H1 (cell line): ENCODE measurements around the gene MAGI2. TPM values are rescaled to one million over a fixed set of nuclear protein-coding genes. Genes with fewer than 3 reads are reported as not detected.

Source experiments
- CTCF ChIA-PET: fragments of 300-600 bp; sonication (Branson Sonifier 250); formaldehyde crosslinking; loops from one replicate; lab custom pipeline; 2021; ENCODE audit not compliant: partially characterized antibody; lab: Charles Lee
- POLR2A ChIA-PET: fragments of 300-600 bp; sonication (Branson Sonifier 250); formaldehyde crosslinking; loops from one replicate; lab custom pipeline; 2021; ENCODE audit warnings: inconsistent platforms; ENCODE audit not compliant: partially characterized antibody; lab: Charles Lee
- DNase-seq, 2 experiments: peaks; one replicate each; pipeline versions ENCODE4 v3.0.0 to v3.0.0-alpha.2; 2010 to 2022; ENCODE audit warnings: low spot score in 2 of 2, low read depth in 1 of 2, mixed read lengths in 1 of 2
- FAIRE-seq: peaks from 2 replicates; lab custom pipeline; 2011; peaks lifted over from hg19 to GRCh38; lab: Jason Lieb, UNC
- H2AFZ ChIP-seq: 2 replicates; pipeline ENCODE4 v1.8.1; 2012; ENCODE audit warnings: low read length, inconsistent platforms
- H2AK5ac ChIP-seq: 2 replicates; pipeline ENCODE4 v1.6.1; 2013; ENCODE audit warnings: low read depth, low read length
- H2BK120ac ChIP-seq: replicated peaks from 2 replicates; pipeline ENCODE3; 2013; ENCODE audit warnings: low read depth, low read length, inconsistent platforms
- H2BK12ac ChIP-seq: 2 replicates; pipeline ENCODE4 v1.6.1; 2013; ENCODE audit warnings: low read depth, low read length
- H2BK15ac ChIP-seq: 2 replicates; pipeline ENCODE4 v1.6.1; 2013; ENCODE audit warnings: low read length
- H2BK20ac ChIP-seq: 2 replicates; pipeline ENCODE4 v1.6.1; 2013; ENCODE audit warnings: low read length
- H2BK5ac ChIP-seq: 2 replicates; pipeline ENCODE4 v1.6.1; 2013; ENCODE audit warnings: low read depth, low read length
- H3K14ac ChIP-seq: 2 replicates; pipeline ENCODE4 v1.6.1; 2013; ENCODE audit warnings: inconsistent platforms; ENCODE audit not compliant: insufficient read length
- H3K18ac ChIP-seq: 2 replicates; pipeline ENCODE4 v1.6.1; 2013; ENCODE audit warnings: low read length; ENCODE audit errors: extremely low read depth
- H3K23ac ChIP-seq: 2 replicates; pipeline ENCODE4 v1.6.1; 2013; ENCODE audit warnings: inconsistent platforms; ENCODE audit not compliant: insufficient read length
- H3K23me2 ChIP-seq: 2 replicates; pipeline ENCODE4 v1.6.1; 2013; ENCODE audit warnings: low read depth, low read length
- H3K27ac ChIP-seq: 2 replicates; pipeline ENCODE4 v1.6.1; 2011; ENCODE audit warnings: low read depth, low read length, inconsistent platforms
- H3K27me3 ChIP-seq, 4 experiments: replicated peaks in 1 of 4; 1 replicate in 1 of 4; 2 replicates in 3 of 4; pipeline versions ENCODE4 v1.6.1 to v1.8.1; 2011 to 2013; ENCODE audit warnings: low read length in 3 of 4, mild to moderate bottlenecking in 3 of 4, inconsistent platforms in 2 of 4, mixed read lengths in 2 of 4, moderate library complexity in 1 of 4; ENCODE audit not compliant: control insufficient read depth in 3 of 4, insufficient read depth in 3 of 4; ENCODE audit errors: extremely low read depth in 1 of 4
- H3K36me3 ChIP-seq, 4 experiments: 2 replicates each; pipeline versions ENCODE4 v1.6.1 to v1.8.1; 2011 to 2013; ENCODE audit warnings: mild to moderate bottlenecking in 4 of 4, low read length in 3 of 4, moderate library complexity in 2 of 4, control low read depth in 1 of 4, inconsistent platforms in 1 of 4; ENCODE audit not compliant: insufficient read depth in 4 of 4, control insufficient read depth in 2 of 4
- H3K4ac ChIP-seq: replicated peaks from 2 replicates; pipeline ENCODE3; 2013; ENCODE audit warnings: low read length, low read depth, mixed read lengths, inconsistent platforms; ENCODE audit not compliant: insufficient read length
- H3K4me1 ChIP-seq, 4 experiments: replicated peaks in 1 of 4; 1 replicate in 1 of 4; 2 replicates in 3 of 4; pipeline versions ENCODE4 v1.6.1 to v1.8.1; 2011 to 2013; ENCODE audit warnings: low read length in 3 of 4, inconsistent platforms in 2 of 4, mixed read lengths in 1 of 4; ENCODE audit not compliant: insufficient read depth in 4 of 4, control insufficient read depth in 3 of 4
- H3K4me2 ChIP-seq, 2 experiments: 2 replicates each; pipeline versions ENCODE4 v1.6.1 to v1.8.1; 2011 to 2013; ENCODE audit warnings: low read depth in 2 of 2, low read length in 2 of 2, control low read depth in 1 of 2, inconsistent platforms in 1 of 2, mild to moderate bottlenecking in 1 of 2; ENCODE audit not compliant: insufficient read depth in 1 of 2
- H3K4me3 ChIP-seq, 4 experiments: fragments of 200-600, 300-600 bp in 1 of 4; sonication (generic), shearing (Covaris generic), sonication (Bioruptor Twin) in 1 of 4; 2 replicates each; pipeline versions ENCODE4 v1.5.1 to v1.8.1; 2011 to 2016; ENCODE audit warnings: low read length in 4 of 4, low read depth in 3 of 4, control low read depth in 2 of 4, inconsistent platforms in 2 of 4, mild to moderate bottlenecking in 2 of 4, mixed read lengths in 1 of 4, moderate library complexity in 1 of 4; ENCODE audit not compliant: insufficient read depth in 2 of 4; ENCODE audit errors: extremely low read depth in 1 of 4
- H3K56ac ChIP-seq: replicated peaks from 2 replicates; pipeline ENCODE3; 2013; ENCODE audit warnings: low read depth, mild to moderate bottlenecking, mixed read lengths, low read length, inconsistent platforms; ENCODE audit not compliant: insufficient read length
- H3K79me1 ChIP-seq: 2 replicates; pipeline ENCODE4 v1.6.1; 2013; ENCODE audit warnings: low read depth, low read length, control low read depth
- H3K79me2 ChIP-seq, 2 experiments: 2 replicates each; pipeline versions ENCODE4 v1.6.1 to v1.8.1; 2012 to 2013; ENCODE audit warnings: low read length in 2 of 2, mild to moderate bottlenecking in 2 of 2, inconsistent platforms in 1 of 2; ENCODE audit not compliant: insufficient read depth in 2 of 2, control insufficient read depth in 1 of 2
- H3K9ac ChIP-seq, 4 experiments: replicated peaks in 1 of 4; 1 replicate in 1 of 4; 2 replicates in 3 of 4; pipeline versions ENCODE4 v1.6.1 to v1.8.1; 2011 to 2013; ENCODE audit warnings: low read depth in 3 of 4, low read length in 3 of 4, control low read depth in 2 of 4, mild to moderate bottlenecking in 2 of 4, moderate library complexity in 2 of 4, inconsistent platforms in 1 of 4; ENCODE audit errors: extremely low read depth in 1 of 4
- H3K9me3 ChIP-seq, 2 experiments: 2 replicates each; pipeline versions ENCODE4 v1.6.1 to v1.8.1; 2012 to 2013; ENCODE audit warnings: mild to moderate bottlenecking in 2 of 2, moderate library complexity in 2 of 2, control low read depth in 1 of 2, inconsistent platforms in 1 of 2, low read depth in 1 of 2, low read length in 1 of 2, mixed read lengths in 1 of 2; ENCODE audit not compliant: insufficient read depth in 2 of 2
- H4K20me1 ChIP-seq, 2 experiments: replicated peaks in 1 of 2; 2 replicates each; pipeline versions ENCODE3 to v1.8.1; 2011 to 2013; ENCODE audit warnings: inconsistent platforms in 2 of 2, low read length in 2 of 2, mild to moderate bottlenecking in 1 of 2; ENCODE audit not compliant: insufficient read depth in 2 of 2, control insufficient read depth in 1 of 2
- H4K5ac ChIP-seq: 2 replicates; pipeline ENCODE4 v1.6.1; 2013; ENCODE audit warnings: low read length, low read depth, mixed read lengths, inconsistent platforms; ENCODE audit not compliant: insufficient read length
- H4K8ac ChIP-seq: 2 replicates; pipeline ENCODE4 v1.8.0; 2013; ENCODE audit warnings: mild to moderate bottlenecking, moderate library complexity, low read length, inconsistent platforms; ENCODE audit not compliant: insufficient read depth; ENCODE audit errors: extremely low read depth
- H4K91ac ChIP-seq: replicated peaks from 2 replicates; pipeline ENCODE3; 2013; ENCODE audit warnings: low read length, mixed read lengths, inconsistent platforms; ENCODE audit not compliant: insufficient read length
- WGBS, 2 experiments: shearing (Covaris generic) in 1 of 2; methylation state at CpG; one replicate each; pipeline versions ENCODE4 v1.1.6 to v1.1.7; 2013 to 2015; ENCODE audit warnings: low lambda C conversion rate in 2 of 2, mixed read lengths in 2 of 2, inconsistent platforms in 1 of 2, low coverage in 1 of 2, missing lambda C conversion rate in 1 of 2; ENCODE audit not compliant: insufficient replicate concordance in 2 of 2, insufficient coverage in 1 of 2, insufficient read length in 1 of 2; ENCODE audit errors: extremely low coverage in 1 of 2, missing lambda C conversion rate in 1 of 2; 5-methylcytosine and 5-hydroxymethylcytosine counted together
- polyA plus RNA-seq, 7 experiments: library from polyadenylated mRNA; depleted of rRNA in 3 of 7; stranded (reverse) in 5 of 7; unstranded in 2 of 7; fragments of >200 nt in 5 of 7; fragments of 200-250 nt in 2 of 7; gene quantifications; 1 replicate in 5 of 7; 2 replicates in 1 of 7; 4 replicates in 1 of 7; pipeline versions ENCODE4 v1.2.1 to v1.2.3, GENCODE V29; 2011 to 2013; ENCODE audit warnings: missing spikeins in 2 of 7, mixed read lengths in 2 of 7
- total RNA-seq: library from RNA; stranded (reverse); fragmentation: NEBNext Ultra II Directional; extraction: Animal tissue kit (Norgen Biotek cat#: 25700); gene quantifications from 2 replicates; pipeline ENCODE4 v1.2.1, GENCODE V29; 2021

Gene MAGI2
- total and polyA plus RNA-seq, 2 of the 8 experiments (the other 6 are each of a cell fraction or from before 2014, with no cell fraction given): 6.0 to 27.3 TPM

DNA sequence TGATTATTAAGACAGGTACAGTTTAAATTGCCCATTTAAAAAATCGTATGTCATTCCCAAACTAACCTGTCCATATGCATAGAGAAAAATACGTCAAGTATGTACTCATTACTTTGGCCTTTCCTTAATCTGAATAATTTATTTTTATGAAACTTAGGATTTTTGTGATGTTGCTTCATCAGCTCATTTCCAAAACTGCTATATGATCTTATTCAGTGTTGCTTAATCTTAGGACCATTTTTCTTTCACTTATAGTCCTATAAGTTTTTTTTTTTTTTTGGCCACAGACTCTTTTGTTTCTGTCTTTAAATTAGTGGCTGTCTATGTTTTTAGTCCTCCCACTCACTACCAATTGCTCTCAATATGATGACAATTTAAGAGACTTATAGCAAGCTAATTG is 1309.8 kb downstream of the MAGI2 start:
- Histone ChIP-seq H4K5ac (no peak overlapping the region), H2BK12ac (no peak overlapping the region), H2BK20ac (no peak overlapping the region), H2AFZ (no peak overlapping the region), H3K14ac (no peak overlapping the region), H4K91ac (no peak overlapping the region), H3K23ac (no peak overlapping the region), H2BK15ac (no peak overlapping the region), H2BK5ac (no peak overlapping the region), H3K27me3 (no peaks in the 10 kb centered on the region), H3K4me1 (no peaks in the 10 kb centered on the region), H3K23me2 (no peaks in the 10 kb centered on the region), H3K4me3 (no peak overlapping the region), H4K8ac (no peak overlapping the region), H3K36me3 (no peaks in the 10 kb centered on the region; a peak in 2 of 8 replicates), H3K56ac (no peak overlapping the region), H3K9ac (no peak overlapping the region), H3K4me2 (no peak overlapping the region), H3K27ac (no peak overlapping the region), H4K20me1 (no peaks in the 10 kb centered on the region), H2BK120ac (no peak overlapping the region), H3K18ac (no peak overlapping the region), H2AK5ac (no peak overlapping the region), H3K9me3 (no peaks in the 10 kb centered on the region), H3K79me2 (no peaks in the 10 kb centered on the region), H3K4ac (no peak overlapping the region), H3K79me1 (no peaks in the 10 kb centered on the region)
- DNase-seq (no peak), FAIRE-seq (no peak)
- ChIA-PET CTCF (interaction anchor here (0.6 to 2.2 kb wide), 4 partner anchors 9 to 1390 kb away, joined by 3 to 10 read pairs (median 3); no protein-coding TSS in a partner anchor), POLR2A (no interaction called here)
- 88% methylated on average over 2 of the region's 2 CpGs; no CpG with 5 or more reads in 1 of the 2 experiments for WGBS, 2 experiments
